Esophagus muscularis mucosa (tissue), 3 donors: Measurements from ENCODE around the gene IZUMO2.

Source experiments
- POLR2AphosphoS5 ChIP-seq, 2 donors: sonication (generic); formaldehyde crosslinking; IDR thresholded peaks; one replicate each; pipeline ENCODE4 v1.6.1; 2017; ENCODE audit warnings: antibody characterized with exemption in 2 of 2
- TF ChIP-seq, protein P1 (sequence below), 3 experiments: fragments of 200-600 bp in 2 of 3; fragments of 450-650 bp in 1 of 3; sonication (generic) in 2 of 3; IDR thresholded peaks; one replicate each; pipeline ENCODE4 v1.5.1; 2017 to 2019; ENCODE audit warnings: antibody characterized with exemption in 3 of 3, mild to moderate bottlenecking in 2 of 3, moderate library complexity in 1 of 3

DNA sequence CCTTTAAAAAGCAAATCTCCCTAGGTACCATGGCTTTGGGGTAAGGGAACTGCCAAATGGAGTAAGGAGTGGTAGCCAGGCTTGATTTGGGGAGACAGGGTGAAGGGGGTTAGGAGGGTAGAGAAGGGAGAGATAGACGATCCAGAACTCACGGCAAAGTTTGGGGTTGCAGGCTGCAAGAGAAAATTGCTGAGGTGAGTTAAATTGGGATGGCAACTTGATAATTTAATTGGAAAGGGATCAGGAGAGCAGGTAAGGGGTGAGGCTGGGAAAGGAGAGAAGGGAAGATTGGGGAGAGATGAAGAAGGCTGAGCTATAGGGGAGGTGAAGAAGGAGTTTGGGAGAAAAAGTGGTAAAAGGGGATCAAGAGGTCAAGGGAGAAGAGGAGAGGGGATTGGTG lies 4.0 kb downstream of the IZUMO2 start:
- TF ChIP-seq, protein P1, sequence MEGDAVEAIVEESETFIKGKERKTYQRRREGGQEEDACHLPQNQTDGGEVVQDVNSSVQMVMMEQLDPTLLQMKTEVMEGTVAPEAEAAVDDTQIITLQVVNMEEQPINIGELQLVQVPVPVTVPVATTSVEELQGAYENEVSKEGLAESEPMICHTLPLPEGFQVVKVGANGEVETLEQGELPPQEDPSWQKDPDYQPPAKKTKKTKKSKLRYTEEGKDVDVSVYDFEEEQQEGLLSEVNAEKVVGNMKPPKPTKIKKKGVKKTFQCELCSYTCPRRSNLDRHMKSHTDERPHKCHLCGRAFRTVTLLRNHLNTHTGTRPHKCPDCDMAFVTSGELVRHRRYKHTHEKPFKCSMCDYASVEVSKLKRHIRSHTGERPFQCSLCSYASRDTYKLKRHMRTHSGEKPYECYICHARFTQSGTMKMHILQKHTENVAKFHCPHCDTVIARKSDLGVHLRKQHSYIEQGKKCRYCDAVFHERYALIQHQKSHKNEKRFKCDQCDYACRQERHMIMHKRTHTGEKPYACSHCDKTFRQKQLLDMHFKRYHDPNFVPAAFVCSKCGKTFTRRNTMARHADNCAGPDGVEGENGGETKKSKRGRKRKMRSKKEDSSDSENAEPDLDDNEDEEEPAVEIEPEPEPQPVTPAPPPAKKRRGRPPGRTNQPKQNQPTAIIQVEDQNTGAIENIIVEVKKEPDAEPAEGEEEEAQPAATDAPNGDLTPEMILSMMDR (IDR thresholded peaks at IDR 0.05), result no peak
- TF ChIP-seq POLR2AphosphoS5 (IDR thresholded peaks at IDR 0.05), result no peak
